Measurements from ENCODE around the gene CIBAR2. TPM values are rescaled to one million over a fixed set of nuclear protein-coding genes. Genes with fewer than 3 reads are reported as not detected.

The CIBAR2 gene
- total and polyA plus RNA-seq, 10 donors: 0.13 to 2.4 (median 0.35) TPM; not detected in 3

DNA sequence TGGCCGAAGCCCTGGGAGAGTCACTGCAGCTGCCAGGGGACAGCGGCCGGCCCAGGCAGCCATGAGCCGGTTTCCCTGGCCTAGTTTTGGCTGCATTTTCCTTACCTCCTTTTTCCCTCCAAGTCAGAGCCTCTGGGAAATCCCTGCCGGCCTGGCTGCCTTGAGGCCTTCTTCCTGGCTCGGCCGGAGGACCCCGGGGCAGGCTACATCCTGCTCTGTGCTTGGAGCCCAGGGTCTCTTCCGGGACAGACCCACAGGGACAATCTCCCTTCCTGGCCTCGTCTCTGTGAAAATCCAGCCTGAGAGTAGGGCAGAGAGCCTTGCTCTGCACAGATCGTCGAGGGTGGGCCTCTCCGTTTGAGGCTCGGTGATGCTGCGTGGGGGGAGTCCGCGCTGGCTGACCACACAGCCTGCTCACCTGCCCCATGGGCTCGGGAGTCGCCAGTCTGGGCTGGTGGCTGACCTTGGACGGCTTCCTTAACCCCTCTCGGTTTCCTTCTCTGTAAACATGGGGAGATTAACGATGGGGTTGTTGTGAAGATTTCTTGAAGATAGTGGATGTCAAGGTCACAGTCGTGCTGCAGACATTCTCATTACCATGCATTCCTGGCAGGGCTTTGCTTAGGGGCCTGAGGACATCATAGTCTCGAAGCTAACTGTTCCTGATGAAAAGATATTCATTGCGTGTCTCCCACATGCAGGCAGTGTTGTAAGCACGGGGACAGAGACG, 34.8 kb upstream of the CIBAR2 start:
- peaks cover 0 to 4% (median 0%) of the 10 kb centered on the region in 7 donors for H3K27me3 ChIP-seq (replicated peaks in 1 of 7)
- no peaks in the 10 kb centered on the region for H3K9me3 ChIP-seq
- WGBS, 5 donors: 52 to 70% (median 65%) methylated on average over 19 to 27 of the region's 27 CpGs
- intact Hi-C loops (cut with DNase I; ENCODE audit: low total_unique reads): no loop called here
- no peaks in the 10 kb centered on the region for H3K36me3 ChIP-seq
- TF ChIP-seq, protein P1, sequence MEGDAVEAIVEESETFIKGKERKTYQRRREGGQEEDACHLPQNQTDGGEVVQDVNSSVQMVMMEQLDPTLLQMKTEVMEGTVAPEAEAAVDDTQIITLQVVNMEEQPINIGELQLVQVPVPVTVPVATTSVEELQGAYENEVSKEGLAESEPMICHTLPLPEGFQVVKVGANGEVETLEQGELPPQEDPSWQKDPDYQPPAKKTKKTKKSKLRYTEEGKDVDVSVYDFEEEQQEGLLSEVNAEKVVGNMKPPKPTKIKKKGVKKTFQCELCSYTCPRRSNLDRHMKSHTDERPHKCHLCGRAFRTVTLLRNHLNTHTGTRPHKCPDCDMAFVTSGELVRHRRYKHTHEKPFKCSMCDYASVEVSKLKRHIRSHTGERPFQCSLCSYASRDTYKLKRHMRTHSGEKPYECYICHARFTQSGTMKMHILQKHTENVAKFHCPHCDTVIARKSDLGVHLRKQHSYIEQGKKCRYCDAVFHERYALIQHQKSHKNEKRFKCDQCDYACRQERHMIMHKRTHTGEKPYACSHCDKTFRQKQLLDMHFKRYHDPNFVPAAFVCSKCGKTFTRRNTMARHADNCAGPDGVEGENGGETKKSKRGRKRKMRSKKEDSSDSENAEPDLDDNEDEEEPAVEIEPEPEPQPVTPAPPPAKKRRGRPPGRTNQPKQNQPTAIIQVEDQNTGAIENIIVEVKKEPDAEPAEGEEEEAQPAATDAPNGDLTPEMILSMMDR (IDR thresholded peaks at IDR 0.05 in 8 of 11, conservative IDR thresholded peaks at IDR 0.05 in 3 of 11): no peak
- no peak for TF ChIP-seq POLR2A (IDR thresholded peaks at IDR 0.05)
- peak in 2 of 3 donors; percentile 35 to 48 for TF ChIP-seq POLR2AphosphoS5 (IDR thresholded peaks at IDR 0.05)
- no peak for DNase-seq
- no peak overlapping the region for H3K4me3 ChIP-seq
- H3K4me1 ChIP-seq: peaks cover 7 to 65% (median 46%) of the 10 kb centered on the region in 6 donors
- peak overlapping the region in 7 of 8 donors; percentile 51 to 73 (median 63) for H3K27ac ChIP-seq

DNA sequence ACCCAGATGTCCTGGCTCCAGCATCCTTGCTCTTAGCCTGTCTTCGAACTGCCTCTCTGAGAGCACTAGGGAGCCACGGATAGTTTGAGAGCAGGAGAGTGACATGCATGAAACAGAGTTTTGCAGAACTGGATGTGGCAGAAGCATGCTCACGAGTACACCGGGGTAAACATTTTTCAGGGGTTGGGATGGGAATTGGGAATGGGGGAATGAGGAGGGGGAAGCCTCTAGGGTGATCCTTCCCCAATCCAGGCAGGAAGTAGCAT, 34.2 kb upstream of the CIBAR2 start:
- WGBS, 5 donors: 76 to 90% (median 85%) methylated on average over 4 of the region's 4 CpGs
- no peaks in the 10 kb centered on the region for H3K36me3 ChIP-seq
- H3K9me3 ChIP-seq: no peaks in the 10 kb centered on the region
- DNase-seq: no peak
- peak overlapping the region in 7 of 8 donors; percentile 51 to 73 (median 63) for H3K27ac ChIP-seq
- intact Hi-C loops (cut with DNase I; ENCODE audit: low total_unique reads): no loop called here
- H3K27me3 ChIP-seq (replicated peaks in 1 of 7): peaks cover 0 to 7% (median 0%) of the 10 kb centered on the region in 7 donors
- H3K4me1 ChIP-seq: peaks cover 9 to 65% (median 46%) of the 10 kb centered on the region in 6 donors
- no peak overlapping the region for H3K4me3 ChIP-seq
- TF ChIP-seq, protein P1 (IDR thresholded peaks at IDR 0.05 in 8 of 11, conservative IDR thresholded peaks at IDR 0.05 in 3 of 11): no peak
- TF ChIP-seq POLR2AphosphoS5 (IDR thresholded peaks at IDR 0.05) (no peak), POLR2A (IDR thresholded peaks at IDR 0.05) (no peak)

DNA sequence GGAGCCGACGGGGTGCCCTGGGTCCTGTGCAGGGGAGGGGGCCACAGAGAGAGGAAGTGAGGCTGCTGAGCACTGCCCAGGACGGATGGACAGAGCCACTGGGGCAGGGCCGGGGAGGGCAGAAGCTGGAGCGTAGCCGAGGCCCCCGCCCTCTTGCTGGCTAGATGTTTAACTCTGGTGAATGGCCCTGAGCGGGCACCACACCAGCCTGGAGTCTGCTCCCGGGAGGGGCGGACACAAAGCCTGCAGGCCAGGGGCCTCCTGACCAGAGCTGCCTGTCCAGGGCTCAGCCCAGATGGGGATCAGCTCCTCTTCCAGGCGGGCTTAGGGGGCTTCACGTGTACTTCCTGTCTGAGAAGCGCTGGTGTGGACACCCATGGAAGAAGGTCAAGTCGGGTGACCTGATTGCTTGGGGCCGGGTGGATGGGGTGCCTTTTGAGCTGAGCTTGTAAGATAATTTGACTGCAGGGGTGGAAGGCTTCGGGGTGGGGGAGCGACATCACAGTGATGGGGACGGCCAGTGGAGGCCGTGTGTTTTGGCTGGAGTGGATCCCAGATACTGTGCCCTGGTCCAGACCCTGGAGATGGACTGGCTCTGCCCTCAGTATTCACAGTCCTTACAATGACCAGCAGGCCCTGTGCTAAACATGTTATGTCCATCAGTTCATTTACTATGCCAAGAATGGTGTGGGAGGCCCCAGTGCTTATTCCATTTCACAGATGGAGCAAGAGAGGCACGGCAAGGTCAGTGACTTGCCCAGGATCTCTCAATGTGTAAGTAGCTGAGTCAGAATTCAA, 33.7 kb upstream of the CIBAR2 start:
- Histone ChIP-seq H3K4me3 (no peak overlapping the region), H3K27ac (peak overlapping the region in 6 of 8 donors; percentile 33 to 73 (median 67)), H3K9me3 (no peaks in the 10 kb centered on the region), H3K27me3 (replicated peaks in 1 of 7) (peaks cover 0 to 7% (median 0%) of the 10 kb centered on the region in 7 donors), H3K36me3 (no peaks in the 10 kb centered on the region), H3K4me1 (peaks cover 9 to 65% (median 44%) of the 10 kb centered on the region in 6 donors)
- WGBS, 5 donors: 67 to 78% (median 72%) methylated on average over 16 to 20 of the region's 20 CpGs
- DNase-seq: no peak
- intact Hi-C loops (cut with DNase I; ENCODE audit: low total_unique reads): no loop called here
- TF ChIP-seq POLR2AphosphoS5 (IDR thresholded peaks at IDR 0.05): peak in 1 of 3 donors; percentile 24
- TF ChIP-seq, protein P1 (IDR thresholded peaks at IDR 0.05 in 8 of 11, conservative IDR thresholded peaks at IDR 0.05 in 3 of 11): no peak
- no peak for TF ChIP-seq POLR2A (IDR thresholded peaks at IDR 0.05)

DNA sequence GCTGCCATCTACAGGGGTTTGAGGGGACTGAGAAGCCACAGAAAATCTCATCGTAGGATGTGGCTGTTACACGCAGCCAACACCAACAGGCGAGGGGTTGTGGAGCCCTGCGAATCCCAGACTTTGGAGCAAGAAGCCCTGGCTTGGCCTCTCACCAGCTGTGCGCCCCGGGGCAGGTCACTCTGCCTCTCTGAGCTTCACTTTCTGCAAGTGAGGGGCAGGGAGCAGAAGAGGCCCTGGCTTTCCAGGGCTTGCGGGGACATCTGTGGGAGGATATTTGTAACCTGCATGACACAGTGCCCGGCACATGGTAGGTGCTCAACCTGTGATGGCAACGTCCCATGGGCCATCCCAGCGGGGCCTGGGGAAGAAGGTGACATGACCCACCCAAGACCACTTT, 32.9 kb upstream of the CIBAR2 start:
- peak overlapping the region in 5 of 8 donors; percentile 16 to 73 (median 33) for H3K27ac ChIP-seq
- intact Hi-C loops (cut with DNase I; ENCODE audit: low total_unique reads): no loop called here
- WGBS, 5 donors: 88 to 94% (median 91%) methylated on average over 10 of the region's 10 CpGs

More for the DNA sequence above, 32.9 kb upstream of the CIBAR2 start:
- Histone ChIP-seq H3K36me3 (no peaks in the 10 kb centered on the region), H3K4me1 (peaks cover 9 to 65% (median 44%) of the 10 kb centered on the region in 6 donors), H3K27me3 (replicated peaks in 1 of 7) (peaks cover 0 to 7% (median 0%) of the 10 kb centered on the region in 7 donors), H3K9me3 (no peaks in the 10 kb centered on the region), H3K4me3 (no peak overlapping the region)
- no peak for TF ChIP-seq POLR2AphosphoS5 (IDR thresholded peaks at IDR 0.05)
- no peak for TF ChIP-seq POLR2A (IDR thresholded peaks at IDR 0.05)
- TF ChIP-seq, protein P1 (IDR thresholded peaks at IDR 0.05 in 8 of 11, conservative IDR thresholded peaks at IDR 0.05 in 3 of 11): no peak
- DNase-seq: no peak
